ENCODE measurements around the gene ATRN. TPM values are rescaled to one million over a fixed set of nuclear protein-coding genes. Genes with fewer than 3 reads are reported as not detected.

Gene ATRN
- total RNA-seq, 2 donors from 2014 or later: 15.7 to 16.5 TPM

GRCh38 chr20:3681931-3682781 lies 211.3 kb downstream of the ATRN start, which contains the start of gene ADAM33:
Gene ADAM33, minus strand, starts transcription at chr20:3682010. Its CDS starts 6 bp downstream, at chr20:3682004.
- DNase-seq (ENCODE audit: low spot score): no peak
- no peak within 1 kb of the TSS for H3K4me3 Mint-ChIP-seq
- no peak for ATAC-seq
- no peaks in the 10 kb centered on the region for H3K9me3 Mint-ChIP-seq
- no peak within 1 kb of the TSS for H3K27ac Mint-ChIP-seq
- peaks cover 33 to 48% of the 10 kb centered on the region in 2 donors for H3K27me3 Mint-ChIP-seq
- peaks cover 0 to 2% of the 10 kb centered on the region in 2 donors for H3K4me1 Mint-ChIP-seq (ENCODE audit: low read depth in 2 of 2)
- H3K36me3 Mint-ChIP-seq: no peaks in the 10 kb centered on the region

GRCh38 chr20:3685341-3685740 lies 214.5 kb downstream of the ATRN start:
- H3K27me3 Mint-ChIP-seq: peaks cover 24 to 31% of the 10 kb centered on the region in 2 donors
- ATAC-seq (no peak), DNase-seq (ENCODE audit: low spot score) (no peak)
- H3K9me3 Mint-ChIP-seq: no peaks in the 10 kb centered on the region
- no peaks in the 10 kb centered on the region for H3K36me3 Mint-ChIP-seq
- H3K27ac Mint-ChIP-seq: no peak overlapping the region
- H3K4me3 Mint-ChIP-seq: no peak overlapping the region
- H3K4me1 Mint-ChIP-seq (ENCODE audit: low read depth in 2 of 2): peaks cover 0 to 7% of the 10 kb centered on the region in 2 donors

GRCh38 chr20:3686421-3686820 lies 215.6 kb downstream of the ATRN start:
- DNase-seq (ENCODE audit: low spot score): no peak
- no peak overlapping the region for H3K4me3 Mint-ChIP-seq
- no peaks in the 10 kb centered on the region for H3K9me3 Mint-ChIP-seq
- H3K36me3 Mint-ChIP-seq: no peaks in the 10 kb centered on the region
- peaks cover 19 to 26% of the 10 kb centered on the region in 2 donors for H3K27me3 Mint-ChIP-seq
- H3K27ac Mint-ChIP-seq: no peak overlapping the region
- H3K4me1 Mint-ChIP-seq (ENCODE audit: low read depth in 2 of 2): peaks cover 0 to 5% of the 10 kb centered on the region in 2 donors
- ATAC-seq: no peak

GRCh38 chr20:3686867-3687321 lies 216.1 kb downstream of the ATRN start:
- DNase-seq (ENCODE audit: low spot score): no peak
- ATAC-seq: no peak
- Mint-ChIP-seq H3K9me3 (no peaks in the 10 kb centered on the region), H3K4me1 (ENCODE audit: low read depth in 2 of 2) (peaks cover 0 to 5% of the 10 kb centered on the region in 2 donors), H3K36me3 (no peaks in the 10 kb centered on the region), H3K27ac (no peak overlapping the region), H3K27me3 (peaks cover 18 to 24% of the 10 kb centered on the region in 2 donors), H3K4me3 (no peak overlapping the region)

GRCh38 chr20:3687655-3688054 lies 216.8 kb downstream of the ATRN start:
- ATAC-seq (no peak), DNase-seq (ENCODE audit: low spot score) (no peak)
- H3K4me1 Mint-ChIP-seq (ENCODE audit: low read depth in 2 of 2): peaks cover 0 to 5% of the 10 kb centered on the region in 2 donors
- H3K4me3 Mint-ChIP-seq: no peak overlapping the region
- H3K27me3 Mint-ChIP-seq: peaks cover 18 to 24% of the 10 kb centered on the region in 2 donors
- H3K9me3 Mint-ChIP-seq: no peaks in the 10 kb centered on the region
- H3K27ac Mint-ChIP-seq: no peak overlapping the region
- no peaks in the 10 kb centered on the region for H3K36me3 Mint-ChIP-seq

GRCh38 chr20:3689978-3690377 lies 219.2 kb downstream of the ATRN start:
- ATAC-seq (no peak), DNase-seq (ENCODE audit: low spot score) (no peak)
- Mint-ChIP-seq H3K4me1 (ENCODE audit: low read depth in 2 of 2) (peaks cover 0 to 5% of the 10 kb centered on the region in 2 donors), H3K4me3 (no peak overlapping the region), H3K27ac (no peak overlapping the region), H3K9me3 (no peaks in the 10 kb centered on the region), H3K27me3 (peaks cover 8 to 9% of the 10 kb centered on the region in 2 donors), H3K36me3 (no peaks in the 10 kb centered on the region)

- Mint-ChIP-seq H3K36me3 (no peaks in the 10 kb centered on the region), H3K9me3 (no peaks in the 10 kb centered on the region)
Observed at GRCh38 chr20:3690413-3690812, 219.6 kb downstream of the ATRN start.

GRCh38 chr20:3691306-3691705 lies 220.5 kb downstream of the ATRN start:
- H3K27me3 Mint-ChIP-seq: peaks cover 5 to 7% of the 10 kb centered on the region in 2 donors
- H3K27ac Mint-ChIP-seq: no peak overlapping the region
- DNase-seq (ENCODE audit: low spot score) (no peak), ATAC-seq (no peak)
- no peak overlapping the region for H3K4me3 Mint-ChIP-seq
- H3K4me1 Mint-ChIP-seq (ENCODE audit: low read depth in 2 of 2): peaks cover 0 to 5% of the 10 kb centered on the region in 2 donors
- no peaks in the 10 kb centered on the region for H3K36me3 Mint-ChIP-seq
- no peaks in the 10 kb centered on the region for H3K9me3 Mint-ChIP-seq

More at GRCh38 chr20:3690413-3690812, 219.6 kb downstream of the ATRN start:
- Mint-ChIP-seq H3K4me3 (no peak overlapping the region), H3K4me1 (ENCODE audit: low read depth in 2 of 2) (peaks cover 0 to 5% of the 10 kb centered on the region in 2 donors), H3K27me3 (peaks cover 8 to 9% of the 10 kb centered on the region in 2 donors), H3K27ac (no peak overlapping the region)
- no peak for DNase-seq (ENCODE audit: low spot score)
- no peak for ATAC-seq

GRCh38 chr20:3691897-3692296 lies 221.1 kb downstream of the ATRN start:
- no peak overlapping the region for H3K4me3 Mint-ChIP-seq
- ATAC-seq (no peak), DNase-seq (ENCODE audit: low spot score) (no peak)
- no peak overlapping the region for H3K27ac Mint-ChIP-seq
- no peaks in the 10 kb centered on the region for H3K9me3 Mint-ChIP-seq
- no peaks in the 10 kb centered on the region for H3K36me3 Mint-ChIP-seq
- H3K27me3 Mint-ChIP-seq: peaks cover under 1 to 5% of the 10 kb centered on the region in 2 donors
- peaks cover 0 to 5% of the 10 kb centered on the region in 2 donors for H3K4me1 Mint-ChIP-seq (ENCODE audit: low read depth in 2 of 2)

- peaks cover 0 to 3% of the 10 kb centered on the region in 2 donors for H3K4me1 Mint-ChIP-seq (ENCODE audit: low read depth in 2 of 2)
- H3K9me3 Mint-ChIP-seq: no peaks in the 10 kb centered on the region
- H3K4me3 Mint-ChIP-seq: no peak overlapping the region
- H3K36me3 Mint-ChIP-seq: no peaks in the 10 kb centered on the region
- no peak for DNase-seq (ENCODE audit: low spot score)
- peaks cover 0 to under 1% of the 10 kb centered on the region in 2 donors for H3K27me3 Mint-ChIP-seq
- H3K27ac Mint-ChIP-seq: no peak overlapping the region
- ATAC-seq: no peak
Observed at GRCh38 chr20:3692706-3693294, 222.0 kb downstream of the ATRN start.

GRCh38 chr20:3693376-3693775 lies 222.6 kb downstream of the ATRN start:
- DNase-seq (ENCODE audit: low spot score) (no peak), ATAC-seq (no peak)
- Mint-ChIP-seq H3K9me3 (no peaks in the 10 kb centered on the region), H3K4me1 (ENCODE audit: low read depth in 2 of 2) (no peaks in the 10 kb centered on the region), H3K27me3 (no peaks in the 10 kb centered on the region), H3K36me3 (no peaks in the 10 kb centered on the region), H3K27ac (no peak overlapping the region), H3K4me3 (no peak overlapping the region)

- Mint-ChIP-seq H3K36me3 (no peaks in the 10 kb centered on the region), H3K4me1 (ENCODE audit: low read depth in 2 of 2) (no peaks in the 10 kb centered on the region), H3K9me3 (no peaks in the 10 kb centered on the region), H3K27ac (no peak overlapping the region), H3K4me3 (no peak overlapping the region), H3K27me3 (no peaks in the 10 kb centered on the region)
- ATAC-seq (no peak), DNase-seq (ENCODE audit: low spot score) (no peak)
Observed at GRCh38 chr20:3694864-3695263, 224.0 kb downstream of the ATRN start.

GRCh38 chr20:3696200-3696599 lies 225.4 kb downstream of the ATRN start:
- H3K4me3 Mint-ChIP-seq: no peak overlapping the region
- H3K27me3 Mint-ChIP-seq: no peaks in the 10 kb centered on the region
- H3K9me3 Mint-ChIP-seq: no peaks in the 10 kb centered on the region
- H3K4me1 Mint-ChIP-seq (ENCODE audit: low read depth in 2 of 2): no peaks in the 10 kb centered on the region
- no peak overlapping the region for H3K27ac Mint-ChIP-seq
- ATAC-seq: no peak
- no peaks in the 10 kb centered on the region for H3K36me3 Mint-ChIP-seq
- DNase-seq (ENCODE audit: low spot score): no peak
